DMS53 treated with DMSO at 0.1 percent for 48 hours (cell line): Measurements from ENCODE around the gene ZNF593.

Source experiments
- DNase-seq: peaks from one replicate; lab custom pipeline; 2025; ENCODE audit not compliant: unreplicated experiment; lab: John Stamatoyannopoulos, UW

Gene ZNF593

GRCh38 chr1:26169669-26170471 lies at the start of gene ZNF593:
ZNF593 (plus strand) TSS chr1:26169908; CDS start chr1:26169984, 76 bp downstream.
- DNase-seq: peak; percentile 86

GRCh38 chr1:26121854-26122773 lies 47.6 kb upstream of the ZNF593 start:
- DNase-seq: no peak

- no peak for DNase-seq
Observed at GRCh38 chr1:26122988-26123973, 46.4 kb upstream of the ZNF593 start.

- no peak for DNase-seq
Observed at GRCh38 chr1:26124418-26125331, 45.0 kb upstream of the ZNF593 start.

- DNase-seq: no peak
Observed at GRCh38 chr1:26125382-26125781, 44.3 kb upstream of the ZNF593 start.

- no peak for DNase-seq
Observed at GRCh38 chr1:26125946-26126320, 43.8 kb upstream of the ZNF593 start.

GRCh38 chr1:26126321-26127084 lies 43.2 kb upstream of the ZNF593 start:
- DNase-seq: peak; percentile 65

- no peak for DNase-seq
Observed at GRCh38 chr1:26127235-26128163, 42.2 kb upstream of the ZNF593 start.

- no peak for DNase-seq
Observed at GRCh38 chr1:26129778-26130177, 39.9 kb upstream of the ZNF593 start.

GRCh38 chr1:26130695-26131094 lies 39.0 kb upstream of the ZNF593 start:
- no peak for DNase-seq

GRCh38 chr1:26132128-26132833 lies 37.4 kb upstream of the ZNF593 start:
- no peak for DNase-seq

- no peak for DNase-seq
Observed at GRCh38 chr1:26132834-26133167, 36.9 kb upstream of the ZNF593 start.

- DNase-seq: no peak
Observed at GRCh38 chr1:26134466-26134865, 35.2 kb upstream of the ZNF593 start.

GRCh38 chr1:26138974-26139558 lies 30.6 kb upstream of the ZNF593 start:
- DNase-seq: peak; percentile 14

- no peak for DNase-seq
Observed at GRCh38 chr1:26142159-26142558, 27.5 kb upstream of the ZNF593 start.

GRCh38 chr1:26145041-26145959 lies 24.4 kb upstream of the ZNF593 start:
- peak; percentile 92 for DNase-seq
